ENCODE results near the gene TMEM163.
"Not testable (repeated sequence)": the region's sequence is repeated elsewhere in the genome, so short reads cannot be mapped to it uniquely, and the experiment has no call there.

Gene TMEM163

DNA sequence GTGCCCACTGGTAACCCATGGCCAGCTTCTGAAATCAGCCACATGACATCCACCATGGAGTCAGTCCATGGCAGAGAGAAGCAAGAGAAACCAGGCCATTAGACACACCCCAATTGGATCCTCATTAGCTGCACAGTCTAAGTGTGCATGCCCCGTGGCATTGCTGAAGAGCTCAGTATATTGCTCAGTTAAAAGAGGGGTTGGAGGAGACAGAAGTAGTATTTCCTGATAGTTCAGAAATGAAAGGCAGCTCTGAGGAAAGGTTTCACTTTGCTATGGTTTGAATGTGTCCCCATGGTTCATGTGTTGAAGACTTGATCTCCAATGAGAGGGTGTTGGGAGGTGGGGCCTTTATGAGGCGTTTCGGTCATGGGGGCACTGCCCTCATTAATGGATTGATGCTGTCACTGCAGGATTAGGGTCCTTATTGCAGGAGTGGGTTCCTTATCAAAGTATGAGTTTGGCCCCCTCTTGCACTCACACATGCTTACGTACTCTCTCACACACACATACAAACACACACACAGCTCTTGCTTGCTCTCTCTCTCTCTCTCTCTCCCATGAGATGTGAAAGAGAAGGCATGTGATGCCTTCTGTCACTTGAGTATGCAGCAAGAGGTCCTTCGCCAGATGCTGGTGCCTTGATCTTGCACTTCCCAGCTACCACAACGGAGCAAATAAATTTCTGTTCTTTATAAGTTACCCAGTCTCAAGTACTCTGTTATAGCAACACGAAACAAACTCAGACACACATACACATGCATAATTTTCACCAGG, 58.0 kb downstream of the TMEM163 start:
- no peak for DNase-seq

DNA sequence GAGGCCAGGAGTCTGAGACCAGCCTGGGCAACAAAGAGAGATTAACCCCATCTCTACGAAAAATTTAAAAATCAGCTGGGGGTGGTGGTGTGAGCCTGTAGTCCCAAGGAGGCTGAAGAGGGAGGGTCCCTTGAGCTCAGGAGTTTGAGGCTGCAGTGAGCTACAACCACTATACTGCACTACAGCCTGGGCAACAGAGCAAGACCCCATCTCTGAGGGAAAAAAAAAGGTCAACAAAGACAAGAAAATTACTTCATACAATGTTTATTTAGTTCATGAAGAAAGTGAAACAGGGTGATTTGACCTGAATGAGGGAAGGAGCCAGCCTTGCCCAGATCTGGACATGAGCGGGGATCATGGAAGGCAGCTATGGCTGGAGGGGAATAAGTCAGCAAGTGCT, 59.1 kb downstream of the TMEM163 start:
- no peak for DNase-seq

DNA sequence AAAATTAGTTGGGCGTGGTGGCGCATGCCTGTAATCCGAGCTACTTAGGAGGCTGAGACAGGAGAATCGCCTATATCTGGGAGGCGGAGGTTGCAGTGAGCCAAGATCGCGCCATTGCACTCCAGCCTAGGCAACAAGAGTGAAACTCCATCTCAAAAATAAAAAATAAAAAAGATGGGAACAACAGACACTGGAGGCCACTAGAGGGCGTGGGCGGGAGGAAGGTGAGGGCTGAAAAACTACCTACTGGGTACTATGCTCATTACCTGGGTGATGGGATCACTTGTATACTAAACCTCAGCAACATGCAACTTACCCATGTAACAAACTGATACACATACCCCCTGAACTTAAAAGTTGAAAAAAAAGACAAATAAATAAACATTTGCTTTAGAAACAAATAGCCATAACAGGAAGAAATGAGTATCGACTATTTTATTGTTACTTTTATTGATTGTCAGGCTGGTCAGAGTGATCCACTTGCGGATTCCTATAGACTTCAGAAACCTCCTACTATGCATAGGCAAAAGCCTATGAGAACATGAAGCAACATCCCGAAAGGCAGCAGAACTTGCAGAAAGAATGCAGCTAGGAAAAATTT, 61.0 kb downstream of the TMEM163 start:
- DNase-seq = no peak

GRCh38 chr2:134656391-134656790, 62.4 kb downstream of the TMEM163 start:
- not testable (repeated sequence) for DNase-seq

GRCh38 chr2:134648586-134648985, 70.2 kb downstream of the TMEM163 start:
- DNase-seq = no peak

DNA sequence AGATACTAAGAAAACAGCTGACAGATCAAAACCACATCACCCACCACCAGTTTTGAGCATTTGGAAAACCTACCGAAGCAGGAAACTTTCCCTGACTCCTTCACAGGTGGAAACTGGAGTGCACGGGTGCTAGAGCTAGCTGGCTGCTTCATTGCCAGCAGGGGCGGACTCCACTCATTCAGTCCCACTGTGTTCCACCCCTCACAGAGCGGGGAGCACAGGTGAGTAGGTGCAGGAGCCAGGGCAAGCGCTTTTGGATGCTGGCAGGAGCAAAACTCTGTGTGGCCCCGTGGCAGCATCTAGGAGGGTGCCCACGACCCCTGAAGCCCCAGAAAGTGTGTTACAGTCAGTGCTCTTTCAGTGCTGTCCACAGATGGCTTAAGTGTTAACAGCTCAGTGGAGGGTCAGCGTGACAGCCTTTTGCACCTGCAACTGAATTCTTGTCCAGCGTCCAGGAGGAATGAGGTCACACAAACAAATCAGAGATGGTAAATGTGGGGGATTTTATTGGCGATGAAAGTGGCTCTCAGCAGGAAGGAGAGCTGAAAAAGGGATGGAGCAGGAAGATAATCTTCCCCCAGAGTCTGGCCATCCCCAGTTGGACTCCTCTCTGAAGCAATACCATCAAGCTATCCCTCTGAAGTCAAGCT, 71.1 kb downstream of the TMEM163 start:
- DNase-seq = no peak

GRCh38 chr2:134642938-134643337, 75.9 kb downstream of the TMEM163 start:
- no peak for DNase-seq

DNA sequence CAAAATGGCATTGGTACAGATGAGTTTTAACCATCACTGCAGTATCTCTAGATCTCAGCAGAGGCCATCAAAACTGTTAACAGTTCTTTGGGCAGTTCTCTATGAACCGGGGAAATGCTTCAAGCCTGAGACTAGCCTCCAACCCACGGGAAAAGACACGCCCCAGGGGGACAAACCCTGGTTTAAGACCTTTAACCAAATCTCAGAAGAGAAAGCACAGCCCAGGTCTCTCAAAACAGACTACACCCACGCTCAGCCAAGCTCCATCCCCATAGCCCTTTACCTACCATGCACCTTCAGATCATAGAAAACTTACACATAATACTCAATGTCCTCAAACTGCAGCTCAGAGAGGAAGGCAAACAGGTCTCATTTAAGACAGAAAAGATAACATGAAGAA, 78.3 kb downstream of the TMEM163 start:
- DNase-seq = no peak

DNA sequence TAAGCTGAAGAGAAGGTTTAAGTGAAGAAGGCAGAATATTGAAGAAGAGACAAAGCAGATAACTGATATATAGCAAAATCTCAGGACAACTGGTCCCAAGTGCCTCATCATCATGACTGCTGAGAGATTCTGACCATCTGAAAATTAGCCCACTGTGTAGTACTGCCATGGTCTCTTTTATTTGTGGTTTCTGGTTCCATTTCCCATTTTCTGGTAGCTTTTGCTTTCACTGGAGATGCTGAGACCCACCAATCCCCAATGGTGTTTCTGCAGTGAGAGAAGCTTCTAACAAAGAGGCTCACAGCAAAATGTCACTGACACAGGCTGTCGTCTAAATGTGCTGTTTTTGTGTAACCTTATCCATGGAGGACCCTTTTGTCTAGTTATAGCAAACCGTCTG, 79.5 kb downstream of the TMEM163 start:
- DNase-seq = no peak

GRCh38 chr2:134636714-134637113, 82.1 kb downstream of the TMEM163 start:
- no peak for DNase-seq

- DNase-seq = no peak
These were observed 84.6 kb downstream of the TMEM163 start for GRCh38 chr2:134634054-134634753.

- DNase-seq = no peak
These were observed 88.2 kb downstream of the TMEM163 start for GRCh38 chr2:134630504-134631159.

DNA sequence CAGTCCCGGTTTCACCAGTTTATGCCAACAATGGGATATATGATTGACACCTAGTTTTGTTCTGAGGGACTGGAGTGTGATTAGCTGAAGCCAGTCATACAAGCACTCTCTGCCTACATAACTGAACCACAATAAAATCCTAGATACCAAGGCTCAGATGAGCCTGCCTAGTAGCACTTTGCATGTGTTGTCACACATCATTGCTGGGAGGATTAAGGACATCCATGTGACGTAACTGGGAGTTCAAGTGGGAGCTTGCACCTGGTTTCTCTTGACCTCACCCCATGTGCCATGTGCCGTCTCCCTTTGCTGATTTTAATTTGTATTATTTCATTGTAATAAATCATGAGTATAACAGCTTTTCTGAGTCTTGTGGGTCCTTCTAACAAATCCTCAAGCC, 90.3 kb downstream of the TMEM163 start:
- no peak for DNase-seq

DNA sequence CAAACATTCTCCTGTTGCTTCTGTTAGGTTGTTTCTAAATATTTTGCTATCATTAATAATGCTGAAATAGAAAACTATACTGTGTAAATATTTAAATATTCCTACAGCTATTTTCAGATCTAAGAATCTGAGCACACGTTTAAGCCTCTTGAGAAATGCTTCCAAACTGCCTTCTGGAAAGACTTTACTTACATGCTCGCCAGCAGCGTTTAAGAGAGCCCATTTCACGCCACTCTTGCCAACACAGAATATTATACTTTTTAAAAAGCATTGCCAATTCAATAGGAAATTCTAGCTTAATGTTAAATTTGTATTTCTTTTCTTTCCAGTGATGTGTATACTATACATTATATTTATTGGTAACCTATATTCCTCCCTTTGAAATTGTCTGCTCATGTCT, 92.0 kb downstream of the TMEM163 start:
- DNase-seq = no peak

DNA sequence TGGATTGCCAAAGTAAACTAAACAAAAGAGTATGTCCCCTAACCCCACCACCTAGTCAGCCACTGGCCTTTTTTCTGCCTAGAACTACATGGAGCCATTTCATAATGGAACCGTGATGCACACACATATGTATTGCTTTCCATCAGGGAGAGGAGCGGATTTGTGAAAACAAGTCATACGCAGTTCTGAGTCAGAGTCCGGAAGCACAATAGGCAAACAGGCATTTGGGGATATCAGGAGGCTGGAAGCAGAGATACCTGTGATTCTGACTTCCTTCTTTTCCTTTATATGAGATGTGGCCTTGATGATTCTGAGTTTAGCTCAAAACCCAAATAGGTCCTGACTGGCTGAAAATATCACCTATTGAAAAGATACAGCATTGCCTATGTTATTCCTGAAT, 93.5 kb downstream of the TMEM163 start:
- no peak for DNase-seq

GRCh38 chr2:134623796-134624195, 95.0 kb downstream of the TMEM163 start:
- DNase-seq = no peak

GRCh38 chr2:134623046-134623445, 95.8 kb downstream of the TMEM163 start:
- DNase-seq = no peak

- DNase-seq = no peak
These were observed 96.7 kb downstream of the TMEM163 start for GRCh38 chr2:134621939-134622705.

DNA sequence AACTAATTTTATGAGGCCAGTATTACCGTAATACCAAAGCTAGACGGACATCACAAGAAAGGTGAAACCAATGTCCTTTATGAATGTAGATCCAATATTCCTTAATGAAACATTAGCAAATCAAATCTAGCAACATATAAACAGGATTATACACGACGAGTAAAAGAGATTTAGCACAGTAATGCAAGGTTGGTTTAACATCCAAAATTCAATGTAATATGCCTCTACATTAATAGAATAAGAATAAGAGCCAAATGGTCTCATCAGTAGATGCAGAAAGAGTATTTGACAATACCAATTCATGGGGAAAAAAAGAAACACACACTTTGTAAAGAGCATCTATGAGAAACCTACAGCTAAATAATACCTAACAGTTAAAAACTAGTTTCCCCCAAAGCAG, 99.5 kb downstream of the TMEM163 start:
- DNase-seq = no peak

GRCh38 chr2:134615480-134615879, 103.3 kb downstream of the TMEM163 start:
- DNase-seq = not testable (repeated sequence)

- DNase-seq = no peak
These were observed 107.5 kb downstream of the TMEM163 start for GRCh38 chr2:134611316-134611715.

DNA sequence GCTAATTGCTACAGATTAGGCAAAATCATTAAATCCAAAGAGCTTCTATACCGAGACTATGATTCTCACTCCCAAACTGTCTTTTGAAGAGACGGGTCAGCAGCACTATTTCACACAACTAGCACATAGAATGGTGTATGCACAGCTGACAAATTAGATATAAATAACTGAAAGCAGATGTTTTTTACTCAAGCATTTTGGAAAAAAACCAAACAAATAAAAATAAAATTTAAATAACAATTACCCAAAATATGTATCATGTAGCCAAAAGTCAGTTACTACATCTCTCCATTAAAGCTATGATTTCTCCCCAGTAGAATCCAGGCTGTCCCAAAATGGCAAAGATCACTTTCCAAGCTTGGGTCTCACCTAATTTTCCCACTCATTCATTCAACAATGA, 107.9 kb downstream of the TMEM163 start:
- no peak for DNase-seq
